Chondrocyte (in vitro differentiated cells): ENCODE measurements around the gene KIF12. TPM values are rescaled to one million over a fixed set of nuclear protein-coding genes. Genes with fewer than 3 reads are reported as not detected.

ENCODE experiments used
- DNase-seq: peaks from one replicate; pipeline ENCODE4 v3.0.0; 2021; ENCODE audit warnings: mixed read lengths, low spot score
- H3K27ac Mint-ChIP-seq: one replicate; pipeline ENCODE4 v1.8.0; 2021; ENCODE audit warnings: mild to moderate bottlenecking, moderate library complexity, mixed read lengths; ENCODE audit not compliant: unreplicated experiment
- H3K27me3 Mint-ChIP-seq: 2 replicates; pipeline ENCODE4 v1.8.0; 2021; ENCODE audit warnings: low read depth, mixed read lengths
- H3K36me3 Mint-ChIP-seq: 2 replicates; pipeline ENCODE4 v1.8.0; 2021; ENCODE audit warnings: low read depth, mixed read lengths
- H3K4me1 Mint-ChIP-seq: 2 replicates; pipeline ENCODE4 v1.8.0; 2021; ENCODE audit warnings: low read depth, mild to moderate bottlenecking, mixed read lengths
- H3K4me3 Mint-ChIP-seq: one replicate; pipeline ENCODE4 v1.8.0; 2021; ENCODE audit warnings: mild to moderate bottlenecking, moderate library complexity, mixed read lengths; ENCODE audit not compliant: unreplicated experiment
- H3K9me3 Mint-ChIP-seq: 2 replicates; pipeline ENCODE4 v1.8.0; 2021; ENCODE audit warnings: low read depth, mixed read lengths
- CTCF ChIP-seq: fragments of 200-600 bp; sonication (generic); IDR thresholded peaks from 2 replicates; pipeline ENCODE4 v1.5.0; 2021; ENCODE audit warnings: antibody characterized with exemption, mild to moderate bottlenecking, moderate library complexity
- total RNA-seq: library from RNA; stranded (reverse); gene quantifications from 3 replicates; pipeline ENCODE4 v1.2.1, GENCODE V29; 2021

KIF12 gene
- total RNA-seq, 1 donor from 2014 or later, result 0.70 TPM

DNA sequence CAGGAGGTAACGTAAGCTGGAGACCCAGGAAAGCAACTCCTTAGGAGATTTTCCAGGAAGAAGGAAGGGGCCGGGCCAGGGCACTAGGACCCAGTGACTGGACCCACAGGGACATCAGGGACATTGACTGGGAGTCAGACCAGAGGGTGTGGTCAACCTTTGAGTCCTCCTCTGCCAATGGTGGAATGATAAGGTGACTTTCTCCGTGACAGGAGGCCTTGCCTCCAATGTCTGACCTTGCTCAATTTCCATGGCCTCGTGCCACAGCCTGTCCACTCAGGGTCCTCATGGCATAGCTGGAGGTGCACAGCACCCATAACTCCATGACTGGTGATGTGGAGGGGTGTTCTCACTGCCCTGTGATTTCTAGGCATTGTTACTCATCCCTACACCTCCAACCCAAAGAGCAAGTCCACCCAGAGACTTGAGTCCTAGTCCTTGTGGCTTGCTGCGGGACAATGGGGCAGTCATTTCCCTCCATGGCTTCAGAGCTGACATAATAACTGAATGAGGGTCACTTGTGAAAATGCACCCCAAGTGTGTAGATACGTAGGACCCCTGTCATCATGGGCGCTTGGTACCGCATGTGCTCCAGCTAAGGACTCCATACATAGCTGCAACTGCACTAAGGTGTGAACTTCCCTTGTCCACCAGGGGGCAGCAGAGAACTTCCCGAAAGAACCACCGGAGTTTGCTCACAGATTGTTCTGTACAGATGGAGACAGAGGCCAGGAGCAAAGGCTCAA lies 16.9 kb downstream of the KIF12 start:
- Mint-ChIP-seq H3K9me3 (no peaks in the 10 kb centered on the region), H3K27ac (no peak overlapping the region), H3K36me3 (peaks cover 1% of the 10 kb centered on the region), H3K4me1 (peaks cover 4% of the 10 kb centered on the region), H3K4me3 (no peak overlapping the region), H3K27me3 (peaks cover 7% of the 10 kb centered on the region)
- no peak for DNase-seq
- TF ChIP-seq CTCF, result peak; percentile 91

- no peak for DNase-seq
- H3K9me3 Mint-ChIP-seq, result no peaks in the 10 kb centered on the region
Observed at GRCh38 chr9:114081441-114082016, 17.6 kb downstream of the KIF12 start.

DNA sequence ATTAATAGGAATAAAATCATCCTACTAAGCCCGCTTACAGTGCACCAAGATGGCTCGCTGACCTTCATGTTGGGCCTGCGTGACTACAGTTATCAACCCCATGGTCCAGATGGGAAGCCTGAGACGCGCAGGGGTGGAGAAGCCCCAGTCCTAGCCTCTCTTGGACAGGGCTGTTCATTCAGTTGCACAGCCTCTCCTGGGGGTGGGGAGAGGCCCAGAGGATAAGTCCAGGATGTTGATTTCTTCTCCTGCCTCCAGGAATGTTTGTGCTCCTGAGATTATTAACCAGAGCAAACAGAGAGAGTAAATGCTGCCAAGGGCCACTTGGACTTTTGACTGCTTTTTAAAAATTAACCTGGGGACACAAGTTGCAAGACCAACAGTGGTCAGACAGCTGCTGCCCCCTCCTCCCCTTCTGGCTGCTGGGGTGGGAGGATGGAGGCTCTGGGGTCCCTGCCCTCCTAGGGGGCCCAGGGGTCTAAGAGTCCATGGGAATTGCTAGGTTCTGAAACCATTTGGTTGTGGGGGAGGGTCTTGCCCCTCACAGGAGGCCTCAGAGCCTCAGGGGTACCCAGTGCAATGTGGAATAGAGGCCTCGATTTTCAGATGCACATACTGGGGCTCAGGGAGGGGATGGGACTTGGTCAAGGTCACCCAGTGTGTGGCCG lies 18.2 kb downstream of the KIF12 start:
- H3K9me3 Mint-ChIP-seq, result no peaks in the 10 kb centered on the region
- no peak for TF ChIP-seq CTCF
- no peak overlapping the region for H3K27ac Mint-ChIP-seq
- H3K4me3 Mint-ChIP-seq, result no peak overlapping the region
- H3K36me3 Mint-ChIP-seq, result peaks cover 1% of the 10 kb centered on the region
- H3K27me3 Mint-ChIP-seq, result peaks cover 19% of the 10 kb centered on the region
- H3K4me1 Mint-ChIP-seq, result peaks cover 4% of the 10 kb centered on the region
- DNase-seq, result peak; percentile 30

More at GRCh38 chr9:114081441-114082016, 17.6 kb downstream of the KIF12 start:
- Mint-ChIP-seq H3K36me3 (peaks cover 1% of the 10 kb centered on the region), H3K27ac (no peak overlapping the region), H3K27me3 (peaks cover 13% of the 10 kb centered on the region), H3K4me1 (peaks cover 4% of the 10 kb centered on the region), H3K4me3 (no peak overlapping the region)
- TF ChIP-seq CTCF, result no peak

- Mint-ChIP-seq H3K27me3 (peaks cover 25% of the 10 kb centered on the region), H3K36me3 (peaks cover 1% of the 10 kb centered on the region), H3K9me3 (no peaks in the 10 kb centered on the region), H3K4me1 (peaks cover 4% of the 10 kb centered on the region), H3K27ac (no peak overlapping the region), H3K4me3 (no peak overlapping the region)
- no peak for TF ChIP-seq CTCF
- no peak for DNase-seq
Observed at GRCh38 chr9:114080195-114080772, 18.8 kb downstream of the KIF12 start.

- H3K4me3 Mint-ChIP-seq, result no peak overlapping the region
- peaks cover 1% of the 10 kb centered on the region for H3K36me3 Mint-ChIP-seq
- peaks cover 39% of the 10 kb centered on the region for H3K27me3 Mint-ChIP-seq
- H3K4me1 Mint-ChIP-seq, result peaks cover 4% of the 10 kb centered on the region
- H3K27ac Mint-ChIP-seq, result no peak overlapping the region
- H3K9me3 Mint-ChIP-seq, result no peaks in the 10 kb centered on the region
- TF ChIP-seq CTCF, result no peak
- peak; percentile 33 for DNase-seq
Observed at GRCh38 chr9:114078781-114079156, 20.3 kb downstream of the KIF12 start.
